SK-N-SH (cell line): Measurements from ENCODE around the gene CPS1. TPM values are rescaled to one million over a fixed set of nuclear protein-coding genes. Genes with fewer than 3 reads are reported as not detected.

Experiments used
- CTCF ChIA-PET: fragments of 300-600, 350-600 bp; formaldehyde crosslinking; extraction: SDS; loops from one replicate; lab custom pipeline; 2021; lab: Yijun Ruan, JAX
- POLR2A ChIA-PET: fragments of 350-600 bp; sonication (Branson Sonifier 250); formaldehyde crosslinking; extraction: SDS; loops from one replicate; lab custom pipeline; 2020; ENCODE audit warnings: antibody characterized with exemption, inconsistent platforms; lab: Yijun Ruan, JAX
- DNase-seq: peaks from one replicate; pipeline ENCODE4 v3.0.0; 2012
- H2AFZ ChIP-seq: fragments of 200-600 bp; sonication (generic); 2 replicates; pipeline ENCODE4 v1.8.1; 2016; ENCODE audit warnings: antibody characterized with exemption, mild to moderate bottlenecking, low read depth
- H3F3A ChIP-seq: fragments of 200-600 bp; sonication (generic); replicated peaks from 2 replicates; pipeline ENCODE3; 2016; ENCODE audit warnings: antibody characterized with exemption, mild to moderate bottlenecking; ENCODE audit not compliant: insufficient read depth
- H3K27ac ChIP-seq, 2 experiments: fragments of 200-500 bp in 1 of 2; fragments of 200-600 bp in 1 of 2; sonication (Bioruptor generic) in 1 of 2; sonication (generic), shearing (Covaris generic) in 1 of 2; 2 replicates each; pipeline versions ENCODE4 v1.5.1 to v1.6.1; 2014 to 2016; ENCODE audit warnings: low read depth in 2 of 2, inconsistent platforms in 1 of 2, low read length in 1 of 2, mild to moderate bottlenecking in 1 of 2, mixed read lengths in 1 of 2
- H3K27me3 ChIP-seq: fragments of 200-600 bp; sonication (generic), shearing (Covaris generic); 2 replicates; pipeline ENCODE4 v1.6.1; 2016; ENCODE audit warnings: mixed run types; ENCODE audit not compliant: insufficient read depth
- H3K36me3 ChIP-seq, 2 experiments: fragments of 200-500 bp in 1 of 2; fragments of 200-600 bp in 1 of 2; sonication (Bioruptor generic) in 1 of 2; sonication (generic) in 1 of 2; replicated peaks in 1 of 2; 2 replicates each; pipeline versions ENCODE3 to v1.5.1; 2014 to 2016; ENCODE audit warnings: low read length in 1 of 2, mild to moderate bottlenecking in 1 of 2; ENCODE audit not compliant: insufficient read depth in 2 of 2, control insufficient read depth in 1 of 2
- H3K4me1 ChIP-seq, 2 experiments: fragments of 200-500 bp in 1 of 2; fragments of 200-600 bp in 1 of 2; sonication (Bioruptor generic) in 1 of 2; sonication (generic), shearing (Covaris generic) in 1 of 2; 2 replicates each; pipeline versions ENCODE4 v1.5.1 to v1.6.1; 2014 to 2016; ENCODE audit warnings: low read depth in 1 of 2, low read length in 1 of 2, mixed run types in 1 of 2; ENCODE audit not compliant: insufficient read depth in 2 of 2, control insufficient read depth in 1 of 2
- H3K4me2 ChIP-seq: fragments of 200-600 bp; sonication (generic), shearing (Covaris generic); 2 replicates; pipeline ENCODE4 v1.6.1; 2017; ENCODE audit warnings: mixed run types
- H3K4me3 ChIP-seq, 2 experiments: fragments of 200-500 bp in 1 of 2; fragments of 200-600 bp in 1 of 2; sonication (Bioruptor generic) in 1 of 2; sonication (generic), shearing (Covaris generic) in 1 of 2; 2 replicates each; pipeline versions ENCODE4 v1.5.1 to v1.8.1; 2014 to 2016; ENCODE audit warnings: low read depth in 2 of 2, inconsistent platforms in 1 of 2, low read length in 1 of 2, mild to moderate bottlenecking in 1 of 2, mixed read lengths in 1 of 2, moderate library complexity in 1 of 2
- H3K79me2 ChIP-seq: fragments of 200-600 bp; sonication (generic); 2 replicates; pipeline ENCODE4 v1.8.1; 2017; ENCODE audit warnings: mild to moderate bottlenecking; ENCODE audit not compliant: insufficient read depth
- H3K9ac ChIP-seq: fragments of 200-600 bp; sonication (generic); 2 replicates; pipeline ENCODE4 v1.6.1; 2017; ENCODE audit warnings: mixed run types
- H3K9me2 ChIP-seq: fragments of 200-600 bp; sonication (generic); 2 replicates; pipeline ENCODE4 v1.6.1; 2017; ENCODE audit warnings: mixed run types
- H3K9me3 ChIP-seq: fragments of 200-600 bp; sonication (generic); 2 replicates; pipeline ENCODE4 v1.6.1; 2017; ENCODE audit warnings: mixed run types, mild to moderate bottlenecking, moderate library complexity
- H4K20me1 ChIP-seq: fragments of 200-600 bp; sonication (generic); 2 replicates; pipeline ENCODE4 v1.6.1; 2017; ENCODE audit warnings: mild to moderate bottlenecking, mixed run types; ENCODE audit not compliant: insufficient read depth
- ELF1 ChIP-seq: IDR thresholded peaks from 2 replicates; pipeline ENCODE4 v1.4.0; 2012
- FOSL2 ChIP-seq: IDR thresholded peaks from 2 replicates; pipeline ENCODE4 v1.4.0; 2012; ENCODE audit warnings: low read depth, mild to moderate bottlenecking, moderate library complexity, borderline replicate concordance
- GABPA ChIP-seq: IDR thresholded peaks from 2 replicates; pipeline ENCODE4 v1.4.0; 2012; ENCODE audit warnings: low read depth, mild to moderate bottlenecking
- JUND ChIP-seq: IDR thresholded peaks from 2 replicates; pipeline ENCODE4 v1.4.0; 2012
- MXI1 ChIP-seq: IDR thresholded peaks from 2 replicates; pipeline ENCODE4 v1.6.1; 2012; ENCODE audit warnings: mild to moderate bottlenecking, low read depth, low read length, improper control_type of control experiment
- NFIC ChIP-seq: IDR thresholded peaks from 2 replicates; pipeline ENCODE4 v1.4.0; 2012; ENCODE audit warnings: borderline replicate concordance
- NRF1 ChIP-seq: IDR thresholded peaks from 2 replicates; pipeline ENCODE4 v1.6.1; 2012; ENCODE audit warnings: low read depth, mild to moderate bottlenecking, low read length
- RFX5 ChIP-seq: IDR thresholded peaks from 2 replicates; pipeline ENCODE4 v1.6.1; 2012; ENCODE audit warnings: mild to moderate bottlenecking, improper control_type of control experiment, low read length
- RXRA ChIP-seq: IDR thresholded peaks from 2 replicates; pipeline ENCODE4 v1.4.0; 2012; ENCODE audit warnings: low read depth, mild to moderate bottlenecking, borderline replicate concordance
- SIN3A ChIP-seq: IDR thresholded peaks from 2 replicates; pipeline ENCODE4 v1.6.1; 2012; ENCODE audit warnings: low read depth, mild to moderate bottlenecking, low read length, moderate library complexity, borderline replicate concordance
- SMC3 ChIP-seq: IDR thresholded peaks from 2 replicates; pipeline ENCODE4 v1.6.1; 2012; ENCODE audit warnings: low read depth, low read length, improper control_type of control experiment
- TAF1 ChIP-seq: IDR thresholded peaks from 2 replicates; pipeline ENCODE4 v1.6.1; 2012; ENCODE audit warnings: low read depth, mild to moderate bottlenecking, low read length, moderate library complexity, borderline replicate concordance
- YY1 ChIP-seq: IDR thresholded peaks from 2 replicates; pipeline ENCODE4 v1.4.0; 2012; ENCODE audit warnings: low read depth, mild to moderate bottlenecking
- WGBS: methylation state at CpG from one replicate; pipeline ENCODE4 v1.1.6; 2017; ENCODE audit warnings: low lambda C conversion rate; 5-methylcytosine and 5-hydroxymethylcytosine counted together
- polyA plus RNA-seq, 3 experiments: library from polyadenylated mRNA; depleted of rRNA; stranded (reverse); fragments of >200 nt; gene quantifications; 2 replicates each; pipeline ENCODE4 v1.2.3, GENCODE V29; 2012
- TF ChIP-seq, protein P1 (sequence below): fragments of 150-350 bp; IDR thresholded peaks from 2 replicates; pipeline ENCODE4 v1.6.1; 2016; ENCODE audit warnings: mild to moderate bottlenecking, low read depth, low read length

Gene CPS1
- polyA plus RNA-seq, 1 of the 3 experiments (the other 2 are of a cell fraction) = 9.2 TPM

GRCh38 chr2:210567279-210567678 is 10.9 kb downstream of the CPS1 start:
- no peak overlapping the region for H3K9ac ChIP-seq
- H3K4me3 ChIP-seq = no peak overlapping the region
- ChIA-PET CTCF (no interaction called here), POLR2A (no interaction called here)
- H3K4me1 ChIP-seq = no peaks in the 10 kb centered on the region
- H2AFZ ChIP-seq = no peak overlapping the region
- H4K20me1 ChIP-seq = no peaks in the 10 kb centered on the region
- no peak overlapping the region for H3K4me2 ChIP-seq
- H3F3A ChIP-seq = no peaks in the 10 kb centered on the region
- TF ChIP-seq FOSL2 = no peak
- no peak for TF ChIP-seq MXI1
- no peak for TF ChIP-seq RFX5
- TF ChIP-seq JUND = no peak
- TF ChIP-seq TAF1 = no peak
- TF ChIP-seq SMC3 = no peak
- TF ChIP-seq, protein P1, sequence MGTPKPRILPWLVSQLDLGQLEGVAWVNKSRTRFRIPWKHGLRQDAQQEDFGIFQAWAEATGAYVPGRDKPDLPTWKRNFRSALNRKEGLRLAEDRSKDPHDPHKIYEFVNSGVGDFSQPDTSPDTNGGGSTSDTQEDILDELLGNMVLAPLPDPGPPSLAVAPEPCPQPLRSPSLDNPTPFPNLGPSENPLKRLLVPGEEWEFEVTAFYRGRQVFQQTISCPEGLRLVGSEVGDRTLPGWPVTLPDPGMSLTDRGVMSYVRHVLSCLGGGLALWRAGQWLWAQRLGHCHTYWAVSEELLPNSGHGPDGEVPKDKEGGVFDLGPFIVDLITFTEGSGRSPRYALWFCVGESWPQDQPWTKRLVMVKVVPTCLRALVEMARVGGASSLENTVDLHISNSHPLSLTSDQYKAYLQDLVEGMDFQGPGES = no peak
- TF ChIP-seq ELF1 = no peak
- no peak for TF ChIP-seq YY1
- no peak for TF ChIP-seq NRF1
- no peak for TF ChIP-seq SIN3A
- no peaks in the 10 kb centered on the region for H3K9me2 ChIP-seq
- no peak for DNase-seq
- no peaks in the 10 kb centered on the region for H3K9me3 ChIP-seq
- H3K79me2 ChIP-seq = no peaks in the 10 kb centered on the region
- H3K27ac ChIP-seq = no peak overlapping the region
- H3K36me3 ChIP-seq = no peaks in the 10 kb centered on the region
- H3K27me3 ChIP-seq = no peaks in the 10 kb centered on the region

DNA sequence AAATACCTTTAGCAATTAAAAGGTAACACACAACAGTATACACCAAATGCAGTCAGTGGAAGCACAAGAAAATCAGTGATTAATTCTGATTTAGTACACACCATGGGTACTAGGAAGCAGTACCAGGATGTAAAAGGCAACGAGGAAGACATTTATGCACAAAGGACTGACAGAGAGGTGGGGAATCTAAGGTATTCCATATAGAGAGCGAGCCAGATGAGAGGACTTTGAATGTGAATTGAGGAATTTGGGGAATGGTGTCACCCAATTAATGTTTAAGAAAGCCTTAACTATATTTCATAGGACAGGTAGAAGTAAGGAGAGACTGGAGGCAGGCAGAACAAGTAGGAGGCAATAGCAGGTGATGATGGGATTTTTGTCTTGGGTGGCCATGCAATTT is 11.7 kb downstream of the CPS1 start:
- TF ChIP-seq YY1 (no peak), RXRA (no peak), GABPA (no peak), MXI1 (no peak), NFIC (no peak)

More for the DNA sequence above, 11.7 kb downstream of the CPS1 start:
- Histone ChIP-seq H2AFZ (no peak overlapping the region), H3K9me3 (no peaks in the 10 kb centered on the region), H3K4me3 (no peak overlapping the region), H3K9me2 (no peaks in the 10 kb centered on the region), H3K36me3 (no peaks in the 10 kb centered on the region), H3K9ac (no peak overlapping the region), H3K79me2 (no peaks in the 10 kb centered on the region), H3K27me3 (no peaks in the 10 kb centered on the region), H3K4me1 (no peaks in the 10 kb centered on the region), H3K27ac (no peak overlapping the region), H3F3A (no peaks in the 10 kb centered on the region), H4K20me1 (no peaks in the 10 kb centered on the region), H3K4me2 (no peak overlapping the region)
- CTCF ChIA-PET = no interaction called here
- POLR2A ChIA-PET = no interaction called here
- no peak for DNase-seq
- WGBS = 60% methylated on average over 2 of the region's 2 CpGs
